SK-N-SH treated with all-trans-retinoic acid at 6 μM for 48 hours (cell line): ENCODE results near the gene RREB1.

Experiments
- ATAC-seq: fragments of 200-7000 bp; cut with Tn5 transposase; 3 replicates; pipeline ENCODE4 v1.9.1; 2020; ENCODE audit warnings: mild to moderate bottlenecking, moderate library complexity
- ARNTL ChIP-seq: fragments of 450-650 bp; formaldehyde crosslinking; IDR thresholded peaks from 2 replicates; pipeline ENCODE4 v1.5.0; 2020; ENCODE audit warnings: low read depth, mild to moderate bottlenecking, moderate library complexity, borderline replicate concordance
- BACH2 ChIP-seq: fragments of 250-450 bp; sonication (Bioruptor Pico); IDR thresholded peaks from 2 replicates; pipeline ENCODE4 v1.9.0; 2021; ENCODE audit warnings: mild to moderate bottlenecking, borderline replicate concordance
- CSDC2 ChIP-seq: fragments of 250-450 bp; sonication (Bioruptor Pico); IDR thresholded peaks from 2 replicates; pipeline ENCODE4 v1.5.0; 2020; ENCODE audit warnings: mild to moderate bottlenecking, moderate library complexity
- ESRRG ChIP-seq: fragments of 250-450 bp; sonication (Bioruptor Pico); IDR thresholded peaks from 2 replicates; pipeline ENCODE4 v1.6.1; 2021; ENCODE audit warnings: mild to moderate bottlenecking
- GLIS3 ChIP-seq: fragments of 250-450 bp; sonication (Bioruptor Pico); IDR thresholded peaks from 2 replicates; pipeline ENCODE4 v1.5.0; 2020; ENCODE audit warnings: mild to moderate bottlenecking, moderate library complexity
- ISL1 ChIP-seq: fragments of 250-450 bp; sonication (Bioruptor Pico); IDR thresholded peaks from 2 replicates; pipeline ENCODE4 v2.1.2; 2022; ENCODE audit warnings: mild to moderate bottlenecking, moderate library complexity
- OSR1 ChIP-seq: fragments of 250-450 bp; sonication (Bioruptor Pico); IDR thresholded peaks from 2 replicates; pipeline ENCODE4 v1.8.0; 2022; ENCODE audit warnings: moderate library complexity, mild to moderate bottlenecking, inconsistent platforms
- RARB ChIP-seq: fragments of 250-450 bp; sonication (Bioruptor Pico); IDR thresholded peaks from 2 replicates; pipeline ENCODE4 v1.8.0; 2021; ENCODE audit warnings: mild to moderate bottlenecking, moderate library complexity
- SNAI2 ChIP-seq: fragments of 250-450 bp; sonication (Bioruptor Pico); IDR thresholded peaks from 2 replicates; pipeline ENCODE4 v1.5.0; 2020; ENCODE audit warnings: mild to moderate bottlenecking, moderate library complexity
- TCF4 ChIP-seq: fragments of 250-450 bp; sonication (Bioruptor Pico); IDR thresholded peaks from 2 replicates; pipeline ENCODE4 v1.8.0; 2021; ENCODE audit warnings: mild to moderate bottlenecking, moderate library complexity, borderline replicate concordance
- TOX ChIP-seq: fragments of 250-450 bp; sonication (Bioruptor Pico); IDR thresholded peaks from 2 replicates; pipeline ENCODE4 v1.8.0; 2021; ENCODE audit warnings: mild to moderate bottlenecking, moderate library complexity, borderline replicate concordance
- ZC3H10 ChIP-seq: fragments of 250-450 bp; sonication (Bioruptor Pico); IDR thresholded peaks from 2 replicates; pipeline ENCODE4 v1.5.1; 2021; ENCODE audit warnings: mild to moderate bottlenecking, moderate library complexity
- ZFP3 ChIP-seq: fragments of 250-450 bp; sonication (Bioruptor Pico); IDR thresholded peaks from 2 replicates; pipeline ENCODE4 v1.5.0; 2020; ENCODE audit warnings: mild to moderate bottlenecking, moderate library complexity
- ZFP30 ChIP-seq: fragments of 450-650 bp; formaldehyde crosslinking; IDR thresholded peaks from 2 replicates; pipeline ENCODE4 v1.5.0; 2022; ENCODE audit warnings: mild to moderate bottlenecking, moderate library complexity
- ZNF565 ChIP-seq: fragments of 450-650 bp; formaldehyde crosslinking; conservative IDR thresholded peaks from 2 replicates; pipeline ENCODE4 v1.5.0; 2020; ENCODE audit warnings: low read depth, mild to moderate bottlenecking, moderate library complexity
- ZNF70 ChIP-seq: fragments of 450-650 bp; formaldehyde crosslinking; IDR thresholded peaks from 2 replicates; pipeline ENCODE4 v1.5.0; 2020; ENCODE audit warnings: mild to moderate bottlenecking, moderate library complexity
- ZNF8 ChIP-seq: fragments of 450-650 bp; formaldehyde crosslinking; IDR thresholded peaks from 2 replicates; pipeline ENCODE4 v1.5.0; 2020; ENCODE audit warnings: mild to moderate bottlenecking, moderate library complexity
- TF ChIP-seq, protein P1 (sequence below): fragments of 250-450 bp; sonication (Bioruptor Pico); IDR thresholded peaks from 2 replicates; pipeline ENCODE4 v1.8.0; 2021; ENCODE audit warnings: low read depth, mild to moderate bottlenecking, moderate library complexity, borderline replicate concordance
- TF ChIP-seq, protein P2 (sequence below): fragments of 250-450 bp; sonication (Bioruptor Pico); IDR thresholded peaks from 2 replicates; pipeline ENCODE4 v1.5.0; 2020; ENCODE audit warnings: mild to moderate bottlenecking, moderate library complexity
- TF ChIP-seq, protein P3 (sequence below): fragments of 250-450 bp; sonication (Bioruptor Pico); IDR thresholded peaks from 2 replicates; pipeline ENCODE4 v1.8.0; 2020; ENCODE audit warnings: mild to moderate bottlenecking, moderate library complexity, borderline replicate concordance
- TF ChIP-seq, protein P4 (sequence below): fragments of 250-450 bp; sonication (Bioruptor Pico); IDR thresholded peaks from 2 replicates; pipeline ENCODE4 v1.5.1; 2020; ENCODE audit warnings: low read depth, mild to moderate bottlenecking, moderate library complexity
- TF ChIP-seq, protein P5 (sequence below): fragments of 250-450 bp; sonication (Bioruptor Pico); IDR thresholded peaks from 2 replicates; pipeline ENCODE4 v1.5.1; 2021; ENCODE audit warnings: mild to moderate bottlenecking, moderate library complexity

Gene RREB1

DNA sequence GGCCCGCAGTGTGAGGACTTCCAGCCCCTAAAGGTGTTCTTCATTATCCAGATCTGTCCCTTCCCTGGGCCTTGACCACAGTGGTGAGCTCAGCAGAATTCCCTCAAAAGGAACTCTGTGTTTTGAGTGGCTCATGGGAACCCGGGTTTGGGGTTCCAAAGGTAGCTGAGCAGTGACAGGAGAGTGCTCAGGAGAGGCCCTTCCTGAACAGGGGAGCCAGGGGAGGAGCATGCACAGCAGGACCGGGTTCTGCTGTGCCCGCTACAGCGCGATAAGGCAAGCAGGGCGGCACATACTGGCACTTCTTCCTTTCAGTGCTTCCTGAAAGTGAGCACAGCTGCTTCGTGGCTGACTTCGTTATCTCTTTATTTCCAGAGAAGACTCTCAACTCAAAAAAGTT is 117.0 kb downstream of the RREB1 start:
- ATAC-seq: no peak
- TF ChIP-seq, protein P1, sequence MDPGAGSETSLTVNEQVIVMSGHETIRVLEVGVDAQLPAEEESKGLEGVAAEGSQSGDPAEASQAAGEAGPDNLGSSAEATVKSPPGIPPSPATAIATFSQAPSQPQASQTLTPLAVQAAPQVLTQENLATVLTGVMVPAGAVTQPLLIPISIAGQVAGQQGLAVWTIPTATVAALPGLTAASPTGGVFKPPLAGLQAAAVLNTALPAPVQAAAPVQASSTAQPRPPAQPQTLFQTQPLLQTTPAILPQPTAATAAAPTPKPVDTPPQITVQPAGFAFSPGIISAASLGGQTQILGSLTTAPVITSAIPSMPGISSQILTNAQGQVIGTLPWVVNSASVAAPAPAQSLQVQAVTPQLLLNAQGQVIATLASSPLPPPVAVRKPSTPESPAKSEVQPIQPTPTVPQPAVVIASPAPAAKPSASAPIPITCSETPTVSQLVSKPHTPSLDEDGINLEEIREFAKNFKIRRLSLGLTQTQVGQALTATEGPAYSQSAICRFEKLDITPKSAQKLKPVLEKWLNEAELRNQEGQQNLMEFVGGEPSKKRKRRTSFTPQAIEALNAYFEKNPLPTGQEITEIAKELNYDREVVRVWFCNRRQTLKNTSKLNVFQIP (CRISPR knock-in tag): no peak
- TF ChIP-seq, protein P2, sequence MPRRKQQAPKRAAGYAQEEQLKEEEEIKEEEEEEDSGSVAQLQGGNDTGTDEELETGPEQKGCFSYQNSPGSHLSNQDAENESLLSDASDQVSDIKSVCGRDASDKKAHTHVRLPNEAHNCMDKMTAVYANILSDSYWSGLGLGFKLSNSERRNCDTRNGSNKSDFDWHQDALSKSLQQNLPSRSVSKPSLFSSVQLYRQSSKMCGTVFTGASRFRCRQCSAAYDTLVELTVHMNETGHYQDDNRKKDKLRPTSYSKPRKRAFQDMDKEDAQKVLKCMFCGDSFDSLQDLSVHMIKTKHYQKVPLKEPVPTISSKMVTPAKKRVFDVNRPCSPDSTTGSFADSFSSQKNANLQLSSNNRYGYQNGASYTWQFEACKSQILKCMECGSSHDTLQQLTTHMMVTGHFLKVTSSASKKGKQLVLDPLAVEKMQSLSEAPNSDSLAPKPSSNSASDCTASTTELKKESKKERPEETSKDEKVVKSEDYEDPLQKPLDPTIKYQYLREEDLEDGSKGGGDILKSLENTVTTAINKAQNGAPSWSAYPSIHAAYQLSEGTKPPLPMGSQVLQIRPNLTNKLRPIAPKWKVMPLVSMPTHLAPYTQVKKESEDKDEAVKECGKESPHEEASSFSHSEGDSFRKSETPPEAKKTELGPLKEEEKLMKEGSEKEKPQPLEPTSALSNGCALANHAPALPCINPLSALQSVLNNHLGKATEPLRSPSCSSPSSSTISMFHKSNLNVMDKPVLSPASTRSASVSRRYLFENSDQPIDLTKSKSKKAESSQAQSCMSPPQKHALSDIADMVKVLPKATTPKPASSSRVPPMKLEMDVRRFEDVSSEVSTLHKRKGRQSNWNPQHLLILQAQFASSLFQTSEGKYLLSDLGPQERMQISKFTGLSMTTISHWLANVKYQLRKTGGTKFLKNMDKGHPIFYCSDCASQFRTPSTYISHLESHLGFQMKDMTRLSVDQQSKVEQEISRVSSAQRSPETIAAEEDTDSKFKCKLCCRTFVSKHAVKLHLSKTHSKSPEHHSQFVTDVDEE (CRISPR knock-in tag): no peak
- TF ChIP-seq OSR1 (CRISPR knock-in tag): no peak
- no peak for TF ChIP-seq ARNTL (CRISPR knock-in tag)
- TF ChIP-seq, protein P3, sequence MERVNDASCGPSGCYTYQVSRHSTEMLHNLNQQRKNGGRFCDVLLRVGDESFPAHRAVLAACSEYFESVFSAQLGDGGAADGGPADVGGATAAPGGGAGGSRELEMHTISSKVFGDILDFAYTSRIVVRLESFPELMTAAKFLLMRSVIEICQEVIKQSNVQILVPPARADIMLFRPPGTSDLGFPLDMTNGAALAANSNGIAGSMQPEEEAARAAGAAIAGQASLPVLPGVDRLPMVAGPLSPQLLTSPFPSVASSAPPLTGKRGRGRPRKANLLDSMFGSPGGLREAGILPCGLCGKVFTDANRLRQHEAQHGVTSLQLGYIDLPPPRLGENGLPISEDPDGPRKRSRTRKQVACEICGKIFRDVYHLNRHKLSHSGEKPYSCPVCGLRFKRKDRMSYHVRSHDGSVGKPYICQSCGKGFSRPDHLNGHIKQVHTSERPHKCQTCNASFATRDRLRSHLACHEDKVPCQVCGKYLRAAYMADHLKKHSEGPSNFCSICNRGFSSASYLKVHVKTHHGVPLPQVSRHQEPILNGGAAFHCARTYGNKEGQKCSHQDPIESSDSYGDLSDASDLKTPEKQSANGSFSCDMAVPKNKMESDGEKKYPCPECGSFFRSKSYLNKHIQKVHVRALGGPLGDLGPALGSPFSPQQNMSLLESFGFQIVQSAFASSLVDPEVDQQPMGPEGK: no peak
- TF ChIP-seq TCF4 (CRISPR knock-in tag): no peak
- TF ChIP-seq TOX (CRISPR knock-in tag): no peak
- TF ChIP-seq SNAI2 (CRISPR knock-in tag): no peak
- TF ChIP-seq ZNF70 (CRISPR knock-in tag): no peak
- no peak for TF ChIP-seq BACH2 (CRISPR knock-in tag)
- TF ChIP-seq GLIS3 (CRISPR knock-in tag): no peak
- TF ChIP-seq, protein P4, sequence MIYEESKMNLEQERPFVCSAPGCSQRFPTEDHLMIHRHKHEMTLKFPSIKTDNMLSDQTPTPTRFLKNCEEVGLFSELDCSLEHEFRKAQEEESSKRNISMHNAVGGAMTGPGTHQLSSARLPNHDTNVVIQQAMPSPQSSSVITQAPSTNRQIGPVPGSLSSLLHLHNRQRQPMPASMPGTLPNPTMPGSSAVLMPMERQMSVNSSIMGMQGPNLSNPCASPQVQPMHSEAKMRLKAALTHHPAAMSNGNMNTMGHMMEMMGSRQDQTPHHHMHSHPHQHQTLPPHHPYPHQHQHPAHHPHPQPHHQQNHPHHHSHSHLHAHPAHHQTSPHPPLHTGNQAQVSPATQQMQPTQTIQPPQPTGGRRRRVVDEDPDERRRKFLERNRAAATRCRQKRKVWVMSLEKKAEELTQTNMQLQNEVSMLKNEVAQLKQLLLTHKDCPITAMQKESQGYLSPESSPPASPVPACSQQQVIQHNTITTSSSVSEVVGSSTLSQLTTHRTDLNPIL (CRISPR knock-in tag): no peak
- TF ChIP-seq ZC3H10: no peak
- no peak for TF ChIP-seq ZNF565
- no peak for TF ChIP-seq RARB (CRISPR knock-in tag)
- TF ChIP-seq ZFP3 (CRISPR knock-in tag): no peak
- no peak for TF ChIP-seq ESRRG (CRISPR knock-in tag)
- TF ChIP-seq CSDC2 (CRISPR knock-in tag): no peak
- TF ChIP-seq ISL1 (CRISPR knock-in tag): no peak
- no peak for TF ChIP-seq ZFP30 (CRISPR knock-in tag)

DNA sequence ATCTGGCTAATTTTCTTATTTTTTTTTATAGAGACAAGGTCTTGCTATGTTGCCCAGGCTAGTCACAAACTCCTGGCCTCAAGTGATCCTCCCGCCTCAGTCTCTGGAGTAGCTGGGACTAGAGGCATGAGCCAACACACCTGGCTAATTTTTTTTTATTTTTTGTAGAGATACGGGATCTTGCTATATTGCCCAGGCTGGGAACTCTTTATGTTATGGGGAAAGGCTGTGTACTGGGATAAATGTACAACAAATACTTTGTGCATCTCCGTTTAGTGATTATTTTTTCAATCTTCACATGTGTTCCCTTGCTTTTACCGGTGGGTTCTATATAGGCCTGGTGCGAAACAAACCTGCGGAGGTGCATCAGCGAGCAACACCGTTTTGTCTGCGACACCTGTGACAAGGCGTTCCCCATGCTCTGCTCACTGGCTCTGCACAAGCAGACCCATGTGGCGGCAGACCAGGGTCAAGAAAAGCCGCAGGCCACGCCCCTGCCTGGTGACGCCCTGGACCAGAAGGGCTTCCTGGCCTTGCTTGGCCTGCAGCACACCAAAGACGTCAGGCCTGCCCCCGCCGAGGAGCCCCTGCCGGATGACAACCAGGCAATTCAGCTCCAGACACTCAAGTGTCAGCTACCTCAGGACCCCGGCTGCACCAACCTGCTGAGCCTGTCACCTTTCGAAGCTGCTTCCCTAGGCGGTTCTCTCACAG is 121.1 kb downstream of the RREB1 start:
- no peak for TF ChIP-seq OSR1 (CRISPR knock-in tag)
- TF ChIP-seq, protein P1 (CRISPR knock-in tag): no peak
- TF ChIP-seq ZFP3 (CRISPR knock-in tag): no peak
- no peak for TF ChIP-seq ZNF8 (CRISPR knock-in tag)
- TF ChIP-seq, protein P5, sequence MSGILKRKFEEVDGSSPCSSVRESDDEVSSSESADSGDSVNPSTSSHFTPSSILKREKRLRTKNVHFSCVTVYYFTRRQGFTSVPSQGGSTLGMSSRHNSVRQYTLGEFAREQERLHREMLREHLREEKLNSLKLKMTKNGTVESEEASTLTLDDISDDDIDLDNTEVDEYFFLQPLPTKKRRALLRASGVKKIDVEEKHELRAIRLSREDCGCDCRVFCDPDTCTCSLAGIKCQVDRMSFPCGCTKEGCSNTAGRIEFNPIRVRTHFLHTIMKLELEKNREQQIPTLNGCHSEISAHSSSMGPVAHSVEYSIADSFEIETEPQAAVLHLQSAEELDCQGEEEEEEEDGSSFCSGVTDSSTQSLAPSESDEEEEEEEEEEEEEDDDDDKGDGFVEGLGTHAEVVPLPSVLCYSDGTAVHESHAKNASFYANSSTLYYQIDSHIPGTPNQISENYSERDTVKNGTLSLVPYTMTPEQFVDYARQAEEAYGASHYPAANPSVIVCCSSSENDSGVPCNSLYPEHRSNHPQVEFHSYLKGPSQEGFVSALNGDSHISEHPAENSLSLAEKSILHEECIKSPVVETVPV (CRISPR knock-in tag): no peak
- no peak for TF ChIP-seq ZNF565
- TF ChIP-seq BACH2 (CRISPR knock-in tag): no peak
- no peak for TF ChIP-seq GLIS3 (CRISPR knock-in tag)
- TF ChIP-seq CSDC2 (CRISPR knock-in tag): no peak
- no peak for TF ChIP-seq ISL1 (CRISPR knock-in tag)
- no peak for TF ChIP-seq ARNTL (CRISPR knock-in tag)
- TF ChIP-seq, protein P4 (CRISPR knock-in tag): no peak
- TF ChIP-seq ZC3H10: no peak
- no peak for TF ChIP-seq RARB (CRISPR knock-in tag)
- TF ChIP-seq ZFP30 (CRISPR knock-in tag): no peak
- no peak for TF ChIP-seq ESRRG (CRISPR knock-in tag)
- TF ChIP-seq ZNF70 (CRISPR knock-in tag): no peak
- TF ChIP-seq, protein P2 (CRISPR knock-in tag): no peak
- no peak for ATAC-seq
